Body of pancreas (tissue), 4 donors: ENCODE measurements around the gene EAPP.

Experiments used
- POLR2A ChIP-seq, 3 donors: fragments of 450-650 bp; IDR thresholded peaks; one replicate each; pipeline ENCODE4 v1.6.1; 2016; ENCODE audit warnings: antibody characterized with exemption in 3 of 3, mild to moderate bottlenecking in 2 of 3
- TF ChIP-seq, protein P1 (sequence below), 7 experiments: fragments of 450-650 bp in 4 of 7; fragments of 200-600 bp in 3 of 7; sonication (generic) in 3 of 7; IDR thresholded peaks; one replicate each; pipeline ENCODE4 v1.5.1; 2016 to 2019; ENCODE audit warnings: antibody characterized with exemption in 7 of 7

DNA sequence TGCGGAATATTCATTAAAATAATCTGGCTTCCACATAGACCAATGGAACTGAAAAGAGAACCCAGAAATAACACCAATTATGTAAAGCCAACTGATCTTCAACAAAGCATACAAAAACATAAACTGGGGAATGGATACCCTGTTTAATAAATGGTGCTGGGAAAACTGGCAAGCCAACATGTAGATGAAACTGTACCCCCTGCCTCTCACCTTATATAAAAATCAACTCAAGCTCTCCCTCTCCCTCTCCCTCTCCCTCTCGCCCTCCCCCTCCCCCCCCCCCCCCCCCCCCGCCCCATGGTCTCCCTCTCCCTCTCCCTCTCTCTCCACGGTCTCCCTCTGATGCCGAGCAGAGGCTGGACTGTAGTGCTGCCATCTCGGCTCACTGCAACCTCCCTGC, 64.3 kb downstream of the EAPP start:
- TF ChIP-seq, protein P1, sequence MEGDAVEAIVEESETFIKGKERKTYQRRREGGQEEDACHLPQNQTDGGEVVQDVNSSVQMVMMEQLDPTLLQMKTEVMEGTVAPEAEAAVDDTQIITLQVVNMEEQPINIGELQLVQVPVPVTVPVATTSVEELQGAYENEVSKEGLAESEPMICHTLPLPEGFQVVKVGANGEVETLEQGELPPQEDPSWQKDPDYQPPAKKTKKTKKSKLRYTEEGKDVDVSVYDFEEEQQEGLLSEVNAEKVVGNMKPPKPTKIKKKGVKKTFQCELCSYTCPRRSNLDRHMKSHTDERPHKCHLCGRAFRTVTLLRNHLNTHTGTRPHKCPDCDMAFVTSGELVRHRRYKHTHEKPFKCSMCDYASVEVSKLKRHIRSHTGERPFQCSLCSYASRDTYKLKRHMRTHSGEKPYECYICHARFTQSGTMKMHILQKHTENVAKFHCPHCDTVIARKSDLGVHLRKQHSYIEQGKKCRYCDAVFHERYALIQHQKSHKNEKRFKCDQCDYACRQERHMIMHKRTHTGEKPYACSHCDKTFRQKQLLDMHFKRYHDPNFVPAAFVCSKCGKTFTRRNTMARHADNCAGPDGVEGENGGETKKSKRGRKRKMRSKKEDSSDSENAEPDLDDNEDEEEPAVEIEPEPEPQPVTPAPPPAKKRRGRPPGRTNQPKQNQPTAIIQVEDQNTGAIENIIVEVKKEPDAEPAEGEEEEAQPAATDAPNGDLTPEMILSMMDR (IDR thresholded peaks at IDR 0.05) = no peak
- TF ChIP-seq POLR2A (IDR thresholded peaks at IDR 0.05) = no peak
